ENCODE data around the gene AATF.

AATF gene

DNA sequence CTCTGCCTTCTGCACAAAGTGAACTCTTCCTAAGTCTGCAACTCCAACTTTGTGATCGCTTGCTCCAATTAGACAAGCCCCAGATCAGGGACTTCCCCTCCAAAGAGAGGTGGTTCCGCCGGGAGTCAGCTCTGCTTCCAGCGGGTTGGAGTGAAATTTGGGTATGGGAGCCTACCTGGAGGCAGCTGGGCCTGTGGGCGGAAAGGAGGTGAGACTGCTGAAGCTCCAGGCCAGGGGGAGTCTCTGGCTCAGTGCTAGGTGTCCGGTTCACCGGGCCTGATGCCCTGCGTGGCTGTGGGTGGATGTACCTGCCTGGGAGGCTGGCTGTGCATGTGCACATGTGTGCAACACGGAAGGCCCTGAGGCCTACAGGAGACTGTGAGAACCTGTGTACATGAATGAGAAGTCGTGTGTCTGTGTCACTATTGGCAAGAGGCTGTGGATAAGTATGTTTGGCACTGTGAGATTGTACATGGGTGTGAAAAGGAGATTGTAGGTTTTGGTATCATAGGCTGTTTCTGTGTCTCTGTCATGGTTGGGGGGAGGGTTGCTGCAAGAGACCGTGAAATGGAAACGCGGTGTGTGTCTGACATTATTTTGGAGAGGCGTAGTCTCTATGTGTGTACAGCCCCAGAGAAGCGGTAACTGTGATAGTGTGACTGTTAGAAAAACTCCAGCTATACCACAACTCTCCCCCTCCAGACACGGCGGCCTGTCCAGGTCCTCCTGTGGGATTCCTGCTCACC, 7.3 kb upstream of the AATF start:
- DNase-seq (ENCODE audit: low spot score), result no peak

DNA sequence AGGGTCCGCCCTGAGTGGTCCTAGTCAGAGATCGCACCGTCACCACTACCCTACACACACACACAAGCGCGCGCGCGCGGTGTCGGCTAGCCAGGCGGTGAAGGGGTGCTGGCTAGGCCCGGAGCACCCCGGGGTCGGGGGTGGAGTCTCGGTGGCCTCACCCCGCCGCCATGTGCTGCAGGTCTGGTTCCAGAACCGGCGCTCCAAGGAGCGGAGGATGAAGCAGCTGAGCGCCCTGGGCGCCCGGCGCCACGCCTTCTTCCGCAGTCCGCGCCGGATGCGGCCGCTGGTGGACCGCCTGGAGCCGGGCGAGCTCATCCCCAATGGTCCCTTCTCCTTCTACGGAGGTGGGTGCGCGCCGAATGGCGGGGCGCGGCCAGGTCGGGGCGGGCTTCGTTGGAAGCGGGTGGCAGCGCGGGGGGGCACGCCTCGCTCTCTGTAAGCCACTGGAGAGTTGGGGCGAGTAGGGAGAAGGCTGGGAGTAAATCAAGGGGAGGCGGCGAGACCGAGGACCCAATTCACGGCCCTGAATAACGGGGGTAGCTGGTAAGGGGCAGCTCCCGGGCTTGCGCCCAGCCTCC, 6.6 kb upstream of the AATF start:
- no peak for DNase-seq (ENCODE audit: low spot score)

DNA sequence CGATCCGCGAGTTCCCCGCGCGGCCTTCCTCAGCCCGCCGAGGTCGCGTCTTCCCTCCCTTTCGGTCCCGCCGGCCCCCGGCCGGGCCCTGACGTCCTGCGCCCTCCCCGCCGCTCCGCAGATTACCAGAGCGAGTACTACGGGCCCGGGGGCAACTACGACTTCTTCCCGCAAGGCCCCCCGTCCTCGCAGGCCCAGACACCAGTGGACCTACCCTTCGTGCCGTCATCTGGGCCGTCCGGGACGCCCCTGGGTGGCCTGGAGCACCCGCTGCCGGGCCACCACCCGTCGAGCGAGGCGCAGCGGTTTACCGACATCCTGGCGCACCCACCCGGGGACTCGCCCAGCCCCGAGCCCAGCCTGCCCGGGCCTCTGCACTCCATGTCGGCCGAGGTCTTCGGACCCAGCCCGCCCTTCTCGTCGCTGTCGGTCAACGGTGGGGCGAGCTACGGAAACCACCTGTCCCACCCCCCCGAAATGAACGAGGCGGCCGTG, 6.1 kb upstream of the AATF start:
- DNase-seq (ENCODE audit: low spot score), result no peak

DNA sequence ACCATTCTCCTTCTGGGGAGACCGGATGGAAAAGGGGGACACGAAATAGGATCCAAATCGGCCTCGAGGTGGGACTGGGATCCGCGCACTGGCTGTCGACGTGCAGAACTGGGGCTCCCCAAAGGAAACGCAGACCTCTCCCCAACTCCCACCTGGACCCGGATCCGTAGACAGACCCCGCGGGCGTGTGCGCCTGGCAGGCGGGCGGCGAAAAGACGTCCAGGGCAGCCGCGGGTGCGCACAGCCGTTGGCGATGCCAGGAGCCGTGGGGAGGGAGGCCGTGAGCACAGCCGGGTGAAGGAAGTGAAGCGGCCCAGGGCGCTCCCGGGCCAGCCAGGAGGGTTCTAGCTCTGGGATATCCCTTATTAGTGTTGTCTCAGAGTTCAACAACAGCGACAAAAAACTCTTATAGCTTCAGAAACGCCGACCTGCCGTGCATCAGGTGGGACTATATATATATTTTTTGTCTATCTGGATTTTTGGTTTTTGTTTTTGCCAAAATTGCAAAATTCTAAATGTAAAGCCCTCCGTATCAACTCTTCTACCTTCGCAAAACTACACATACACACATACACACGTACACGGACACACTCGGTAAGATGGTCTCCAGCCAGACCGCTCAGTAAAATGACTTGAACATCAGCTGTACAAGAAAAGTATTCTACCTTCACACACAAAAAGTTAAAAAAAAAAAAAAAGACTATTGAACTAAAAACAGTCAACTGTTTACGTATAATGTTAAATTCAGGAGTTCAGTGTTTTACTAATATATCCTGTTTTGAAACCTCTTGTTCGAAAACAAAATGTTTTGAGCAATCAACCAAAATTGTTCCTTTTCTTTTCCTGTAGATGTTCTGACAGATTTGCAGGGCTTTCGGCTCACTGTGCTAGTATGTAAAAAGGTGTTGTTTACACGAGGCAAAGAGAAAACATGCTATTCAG, 5.2 kb upstream of the AATF start:
- no peak for DNase-seq (ENCODE audit: low spot score)

DNA sequence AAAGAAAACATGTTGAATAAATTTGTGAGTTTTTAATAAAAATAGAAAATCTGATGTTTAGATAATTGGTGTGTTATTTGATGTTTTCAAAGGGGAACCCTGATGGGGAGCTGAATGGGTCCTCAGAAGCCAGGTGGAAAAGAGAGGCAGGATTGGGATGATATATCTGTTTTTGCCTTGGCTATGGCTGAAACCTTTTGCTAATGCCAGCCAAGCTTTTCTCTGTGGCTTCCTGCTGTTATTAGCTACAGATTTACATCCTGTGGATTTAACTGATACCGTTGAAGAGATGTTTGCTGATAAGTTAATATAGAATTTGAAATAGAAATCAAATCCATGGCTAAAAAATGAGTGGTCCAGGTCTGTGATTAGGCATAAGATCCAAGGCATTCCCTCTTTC, 4.2 kb upstream of the AATF start:
- no peak for DNase-seq (ENCODE audit: low spot score)

DNA sequence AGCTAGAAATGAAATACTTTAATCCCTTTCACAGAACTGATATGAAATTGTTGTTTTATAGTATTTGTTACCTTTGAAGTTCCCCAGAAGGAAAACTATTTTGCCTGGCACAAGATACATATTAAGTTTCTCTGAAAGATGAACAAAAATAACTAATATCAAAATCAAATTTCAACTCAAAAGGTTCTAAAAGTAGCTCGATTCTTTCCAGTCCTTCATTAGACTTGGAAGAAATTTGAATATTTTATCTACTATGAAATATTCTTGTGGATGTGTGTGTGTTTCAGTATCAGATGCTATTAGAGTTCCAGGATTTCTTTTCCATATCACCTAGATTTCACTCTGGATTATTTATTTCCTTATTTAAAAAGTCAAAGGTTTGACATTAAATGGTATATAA, 3.6 kb upstream of the AATF start:
- DNase-seq (ENCODE audit: low spot score), result no peak

DNA sequence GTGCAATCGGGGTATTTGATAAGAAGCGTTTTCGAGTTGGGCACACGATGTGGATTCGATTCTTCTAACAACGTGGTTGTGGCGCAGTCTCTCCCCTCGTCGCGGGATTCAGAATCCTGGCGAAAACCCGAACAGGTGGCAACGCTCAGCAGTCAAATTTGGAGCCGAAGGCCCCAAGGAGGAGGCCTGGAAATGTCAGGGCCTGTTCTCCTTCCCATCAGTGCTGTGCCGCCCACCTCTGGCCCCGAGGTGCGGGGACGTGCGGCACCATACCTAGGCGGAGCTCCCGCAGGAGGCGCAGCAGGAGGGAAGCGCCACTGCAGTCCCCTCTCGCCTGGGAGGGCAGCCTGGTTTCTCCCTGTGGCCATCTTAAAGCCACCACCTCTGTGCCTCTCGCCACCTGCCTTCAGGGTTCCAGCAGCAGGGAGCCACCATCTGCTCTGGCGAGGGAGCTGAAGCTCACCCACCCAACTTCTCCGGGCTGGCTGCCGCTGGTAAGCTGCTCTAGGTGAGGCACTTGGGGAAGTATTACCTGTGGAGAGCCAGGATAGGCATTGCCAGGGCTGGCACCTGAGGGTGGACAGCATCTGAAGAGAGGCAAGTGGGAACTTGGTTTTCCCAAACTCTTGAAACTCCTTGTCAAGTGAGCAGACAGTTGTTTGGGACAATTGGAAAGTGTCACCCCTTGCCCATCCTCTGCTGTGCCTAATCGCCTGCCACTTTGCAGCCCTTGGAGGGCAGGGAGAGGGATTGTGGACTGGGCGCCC, 2.6 kb upstream of the AATF start:
- no peak for DNase-seq (ENCODE audit: low spot score)

DNA sequence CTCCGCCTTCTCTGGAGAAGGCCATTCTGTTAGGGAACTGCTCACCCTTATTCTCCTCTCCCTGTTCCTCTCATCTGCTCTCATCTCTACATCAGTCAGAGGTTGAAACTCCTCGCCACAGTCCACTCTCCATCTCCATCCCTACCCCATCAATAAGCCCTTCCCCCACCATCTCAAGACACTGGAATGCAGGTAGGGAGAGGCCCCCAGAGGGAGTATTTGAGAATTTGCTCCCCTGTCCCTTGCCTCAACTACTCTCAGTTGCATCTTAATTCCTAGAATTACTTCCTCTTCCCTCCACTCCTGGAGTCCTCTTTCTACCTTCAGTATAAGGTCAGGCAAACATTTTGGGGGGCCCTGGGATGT, 2.0 kb upstream of the AATF start:
- no peak for DNase-seq (ENCODE audit: low spot score)

DNA sequence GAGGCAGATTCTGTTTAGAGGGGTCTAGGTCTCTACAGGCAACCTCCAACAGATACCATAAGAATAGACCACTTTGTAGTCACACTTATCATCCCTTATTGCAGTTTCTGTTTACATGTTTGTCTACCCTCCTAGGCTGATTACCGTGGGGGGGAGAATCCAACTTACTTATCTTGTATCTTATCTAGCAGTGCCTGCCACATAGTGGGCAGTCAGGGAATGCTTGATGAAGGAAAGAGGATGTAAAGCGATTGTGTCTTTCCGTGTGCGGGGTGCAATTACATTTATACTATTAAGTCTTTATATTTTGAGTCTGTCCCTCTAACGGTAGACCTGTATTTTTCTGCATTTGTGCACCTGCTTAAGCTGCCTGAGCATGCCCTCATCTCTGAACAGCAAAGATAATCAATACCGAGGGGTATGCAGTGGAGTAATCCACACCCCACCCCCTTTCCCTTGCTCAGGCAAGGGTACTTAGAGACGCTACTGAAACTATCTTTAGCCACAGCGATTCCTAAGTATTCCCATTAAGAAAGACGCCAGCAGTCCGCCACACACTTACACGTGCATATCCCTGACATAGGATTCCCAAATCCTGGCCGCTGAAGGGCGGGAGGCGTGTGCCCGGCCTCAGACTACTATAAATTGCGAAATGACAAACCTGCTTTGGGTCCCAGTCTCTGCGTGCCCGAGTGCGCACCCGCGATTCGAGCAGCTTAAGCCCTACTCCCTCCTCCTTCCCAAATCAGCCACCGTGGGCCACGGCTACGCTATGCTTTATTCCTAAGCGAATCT, 635 bp upstream of the AATF start:
- peak; percentile 47 for DNase-seq (ENCODE audit: low spot score)

DNA sequence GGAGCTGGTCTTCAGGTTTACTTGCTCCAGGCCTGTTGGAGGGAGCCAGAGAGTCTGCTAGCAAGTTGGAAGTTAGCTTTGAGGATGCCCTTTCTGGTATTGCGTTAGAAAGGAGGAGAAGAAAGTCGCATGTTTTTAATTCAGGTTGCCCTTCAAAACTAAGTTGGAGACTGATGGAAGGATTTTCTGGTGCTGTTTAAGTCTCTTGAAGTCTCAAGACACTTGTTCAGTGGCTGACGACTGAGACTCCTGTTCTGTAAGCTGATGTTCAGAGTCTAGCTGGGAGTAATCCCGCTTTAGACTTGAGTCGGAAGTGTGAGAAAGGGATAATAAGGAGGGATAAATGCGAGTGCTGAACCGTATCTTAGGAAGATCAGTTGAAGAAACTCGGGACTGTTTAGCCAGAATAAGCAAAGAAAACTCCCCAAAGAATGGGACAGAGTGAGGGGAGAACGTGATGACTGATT, 740 bp downstream of the AATF start:
- peak; percentile 44 for DNase-seq (ENCODE audit: low spot score)

DNA sequence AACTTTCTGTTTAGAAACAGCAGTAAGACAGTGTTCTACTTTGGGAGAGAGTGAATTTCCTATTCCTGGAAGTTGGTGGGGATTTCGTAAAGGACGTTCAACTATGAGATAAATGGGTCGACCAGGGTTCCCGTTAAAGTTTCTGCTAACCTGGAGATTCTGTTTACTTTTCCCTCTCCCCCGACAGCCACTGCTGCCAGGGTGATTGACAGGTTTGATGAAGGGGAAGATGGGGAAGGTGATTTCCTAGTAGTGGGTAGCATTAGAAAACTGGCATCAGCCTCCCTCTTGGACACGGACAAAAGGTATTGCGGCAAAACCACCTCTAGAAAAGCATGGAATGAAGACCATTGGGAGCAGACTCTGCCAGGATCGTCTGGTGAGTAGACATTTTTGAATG, 1.3 kb downstream of the AATF start:
- no peak for DNase-seq (ENCODE audit: low spot score)

DNA sequence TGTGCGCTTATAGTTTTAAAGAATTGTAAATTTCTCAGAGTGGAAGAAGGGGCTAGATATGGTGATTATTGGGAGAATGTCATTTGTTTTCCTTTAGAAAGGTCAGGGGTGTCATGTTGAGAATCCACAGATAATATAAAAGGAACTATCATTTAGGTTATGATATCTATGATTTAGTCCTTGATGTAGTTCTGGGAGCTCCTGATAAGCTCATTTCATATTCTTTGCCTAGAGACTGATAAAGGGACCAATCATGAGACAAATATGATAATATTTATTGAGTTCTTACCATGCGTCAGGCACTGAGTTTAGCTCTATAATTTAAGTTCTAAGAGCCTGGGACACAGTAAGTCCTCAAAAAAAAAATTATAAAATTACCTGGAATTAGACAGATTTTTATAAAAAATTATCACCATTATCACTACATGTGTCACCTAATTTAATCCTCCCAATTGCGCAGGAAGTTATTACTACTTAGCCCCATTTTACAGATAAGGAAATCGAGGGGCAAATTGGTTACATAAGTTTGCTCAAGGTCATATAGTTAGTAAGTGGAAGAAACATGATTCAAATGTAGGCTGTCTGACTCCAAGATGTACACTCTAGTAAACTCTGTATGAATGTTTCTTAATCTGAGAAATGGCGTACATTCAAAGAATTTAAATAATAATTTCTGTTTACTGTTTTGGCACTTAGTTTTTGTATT, 2.5 kb downstream of the AATF start:
- DNase-seq (ENCODE audit: low spot score), result no peak

DNA sequence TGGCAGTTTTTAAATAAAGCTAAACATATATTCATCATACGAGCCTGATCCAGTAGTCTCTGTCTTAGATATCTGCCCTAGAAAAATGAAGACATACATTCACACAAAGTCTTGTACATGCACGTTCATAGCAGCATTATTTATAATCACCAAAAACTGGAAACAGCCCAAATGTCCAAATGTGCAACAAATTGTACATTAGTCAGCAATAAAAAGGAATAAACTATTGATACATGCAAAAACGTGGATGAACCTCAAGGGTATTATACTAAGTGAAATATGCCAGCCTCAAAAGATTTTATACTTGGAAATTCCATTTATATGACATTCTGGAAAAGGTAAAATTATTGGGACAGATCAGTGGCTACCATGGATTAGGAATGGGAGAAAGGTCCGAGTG, 22.8 kb downstream of the AATF start:
- DNase-seq (ENCODE audit: low spot score), result no peak

DNA sequence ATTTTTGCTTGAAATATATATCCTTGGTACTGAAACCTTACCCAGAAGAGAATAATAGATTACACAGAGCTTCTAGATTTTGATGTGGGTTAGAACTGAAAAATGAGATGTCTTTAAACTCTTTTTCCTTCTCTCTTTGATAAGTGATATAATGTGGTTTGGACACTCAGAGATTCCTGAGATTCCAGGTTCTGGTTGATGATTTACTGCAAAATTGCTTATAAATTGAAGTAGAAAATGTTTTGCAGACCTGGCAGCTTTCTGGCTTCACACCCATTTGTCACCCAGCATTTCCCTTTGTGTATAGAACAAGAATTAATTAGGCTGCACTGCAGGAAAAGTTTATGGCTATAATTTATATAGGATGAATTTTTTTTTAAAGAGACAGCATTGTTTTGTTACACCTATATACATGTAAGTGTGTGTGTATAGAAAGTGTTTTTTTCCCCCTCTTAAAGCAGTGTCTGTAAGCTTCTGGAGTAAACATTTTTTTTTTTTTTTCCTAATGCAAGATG, 23.5 kb downstream of the AATF start:
- peak; percentile 31 for DNase-seq (ENCODE audit: low spot score)

DNA sequence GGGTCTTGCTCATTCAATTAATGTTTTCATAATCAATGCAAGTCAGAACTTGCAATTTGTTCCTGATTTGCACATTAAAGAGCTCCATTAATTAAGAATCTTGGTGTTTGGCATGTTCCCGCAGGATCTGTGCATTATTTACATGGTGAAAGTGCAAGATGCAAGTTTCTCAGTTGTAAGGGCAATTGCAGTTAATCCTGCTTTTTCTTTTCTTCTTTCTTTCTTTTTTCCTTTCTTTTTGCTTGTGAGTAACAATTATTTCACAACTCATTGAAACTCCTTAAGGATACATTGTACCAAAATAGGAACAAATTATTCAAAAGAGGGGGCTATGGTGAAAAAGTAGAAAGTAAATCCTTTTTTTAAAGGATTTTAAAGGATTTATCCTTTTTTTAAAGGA, 24.2 kb downstream of the AATF start:
- no peak for DNase-seq (ENCODE audit: low spot score)

DNA sequence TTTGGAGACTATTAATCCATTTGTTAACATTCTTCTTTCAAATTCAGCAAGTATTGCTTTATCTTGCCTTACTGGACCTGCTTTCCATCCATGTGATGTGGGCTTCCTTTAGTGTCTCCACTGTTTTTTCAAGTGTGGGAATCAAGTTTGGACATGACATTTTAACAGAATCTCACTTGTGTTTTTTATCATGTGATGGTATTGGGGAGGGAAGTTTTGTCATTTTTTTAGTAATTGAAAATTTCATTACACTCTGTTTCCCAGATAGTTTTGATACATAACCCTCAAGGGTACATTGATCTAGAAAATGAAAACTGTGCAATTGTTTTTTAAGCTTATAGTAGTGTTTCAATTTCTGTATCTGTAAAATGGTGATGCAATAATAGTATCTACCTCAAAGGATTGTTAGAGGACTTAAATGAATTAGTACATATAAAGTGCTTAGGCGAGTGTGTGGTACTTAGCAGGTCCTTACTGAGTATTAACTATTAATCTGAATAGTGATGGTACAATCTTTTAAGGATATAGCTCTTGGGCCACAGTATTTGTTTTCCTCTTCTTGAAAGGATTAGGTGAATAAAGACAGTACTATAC, 27.3 kb downstream of the AATF start:
- DNase-seq (ENCODE audit: low spot score), result no peak

DNA sequence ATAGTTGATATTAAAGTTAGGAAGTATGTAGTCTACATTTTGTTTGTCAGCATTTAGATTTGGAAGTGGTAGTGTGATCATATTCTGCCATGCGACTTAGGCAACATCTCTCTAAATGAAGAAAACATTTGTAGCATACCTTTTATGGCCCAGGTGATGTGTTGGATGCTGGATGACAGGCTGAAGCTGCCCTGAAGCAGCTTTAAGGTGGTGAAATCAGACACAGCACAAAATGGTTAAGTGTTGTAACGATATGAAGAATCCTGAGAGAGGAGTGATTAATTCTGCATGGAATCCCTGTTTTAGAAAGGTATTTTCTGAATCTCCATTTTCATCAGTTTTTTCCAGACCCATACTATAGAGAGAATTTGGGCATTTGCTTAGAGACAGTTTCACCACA, 28.3 kb downstream of the AATF start:
- DNase-seq (ENCODE audit: low spot score), result no peak

DNA sequence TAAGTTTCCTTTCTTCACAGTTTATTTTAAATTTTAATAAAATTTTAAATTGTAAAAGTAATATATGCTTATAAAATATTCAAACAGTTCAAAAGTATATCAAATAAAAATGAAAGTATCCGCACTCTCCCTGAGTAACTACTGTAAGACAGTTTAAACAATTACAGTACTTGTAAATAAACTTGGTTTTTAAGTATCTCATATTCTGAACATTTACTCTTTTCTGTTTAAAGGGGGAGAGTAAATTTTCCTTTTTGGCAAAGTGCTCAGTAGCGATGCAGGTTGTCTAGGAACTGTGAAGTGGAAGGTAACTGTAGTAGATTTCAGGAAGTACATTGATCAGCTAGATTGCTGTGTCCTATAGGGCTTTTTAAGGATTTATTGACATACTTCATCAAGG, 28.8 kb downstream of the AATF start:
- no peak for DNase-seq (ENCODE audit: low spot score)

DNA sequence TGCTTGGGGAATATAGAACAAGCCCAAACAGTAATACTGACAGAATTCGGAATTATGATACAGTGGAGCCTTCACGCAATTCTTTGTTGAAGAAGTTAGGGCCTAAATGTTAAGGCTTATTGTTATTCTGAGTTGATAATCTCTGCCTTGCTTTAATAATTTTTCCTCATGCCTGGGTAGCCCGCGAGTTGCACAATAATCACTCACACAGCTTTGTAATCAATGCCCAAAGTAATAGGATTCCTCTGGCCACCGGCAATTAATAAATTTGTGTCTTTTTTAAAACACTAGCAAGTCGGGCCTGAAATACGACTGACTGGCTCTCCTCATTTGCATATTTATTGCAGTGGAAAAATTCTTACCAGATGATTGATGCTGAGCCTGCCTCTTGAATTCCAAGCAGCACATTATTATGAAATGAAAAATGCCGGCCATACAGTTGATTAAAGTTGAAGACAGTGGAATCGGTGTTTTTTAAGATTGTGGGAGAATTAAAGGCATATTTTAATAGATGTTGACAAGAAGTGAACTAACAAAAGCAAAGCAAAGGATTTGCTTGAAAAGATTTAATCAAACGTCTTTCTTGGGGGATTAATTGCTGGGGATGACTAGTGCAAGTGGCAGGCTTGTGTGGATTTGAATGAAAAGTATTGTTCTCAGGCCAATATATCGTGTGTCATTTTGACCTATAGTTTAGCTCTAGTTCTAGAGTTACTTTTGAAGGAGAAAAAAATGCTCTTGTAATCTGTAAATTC, 30.2 kb downstream of the AATF start:
- DNase-seq (ENCODE audit: low spot score), result no peak

Measured in SW480 (cell line).